ENCODE results near the gene POLR3E.

- TF ChIP-seq EZH2phosphoT487 (IDR thresholded peaks at IDR 0.05; ENCODE audit: borderline replicate concordance, low read length) (no peak), CTCF (IDR thresholded peaks at IDR 0.05; ENCODE audit: low read depth, low read length, poor library complexity, severe bottlenecking) (no peak)
Measured at GRCh38 chr16:22293137-22294106, 3.8 kb upstream of the POLR3E start.

All from DOHH2 (cell line).